IPS-11a (cell line): Measurements from ENCODE around the gene DIPK2B.

Experiments used
- H3K4me3 ChIP-seq: one replicate; pipeline ENCODE4 v1.5.1; 2013; ENCODE audit warnings: low read depth, low read length, control low read depth

DIPK2B gene

DNA sequence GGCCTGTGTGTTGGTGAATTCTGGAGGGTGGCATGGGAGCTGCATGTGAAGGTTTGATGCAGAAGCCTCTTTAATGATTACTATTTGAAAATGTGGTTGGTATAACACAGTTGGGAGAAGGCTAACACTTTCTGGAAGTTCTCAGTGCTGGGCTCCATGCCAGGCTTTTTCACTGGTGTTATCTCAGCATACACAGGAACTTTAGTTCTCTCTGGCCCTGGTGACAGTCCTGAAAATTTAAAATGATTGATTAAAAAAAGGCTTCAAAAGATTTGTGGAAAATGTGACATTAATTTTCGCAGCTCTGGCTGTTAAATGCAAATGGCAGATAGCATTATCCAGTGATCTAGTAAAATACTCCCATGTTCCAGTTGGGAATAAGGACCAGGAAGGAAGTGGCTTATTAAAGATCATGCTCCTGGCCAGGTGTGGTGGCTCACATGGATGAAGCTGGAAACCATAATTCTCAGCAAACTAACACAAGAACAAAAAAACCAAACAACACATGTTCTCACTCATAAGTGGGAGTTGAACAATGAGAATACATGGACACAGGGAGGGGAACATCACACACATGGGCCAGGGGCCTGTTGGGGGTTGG, 36.6 kb downstream of the DIPK2B start:
- no peak overlapping the region for H3K4me3 ChIP-seq

DNA sequence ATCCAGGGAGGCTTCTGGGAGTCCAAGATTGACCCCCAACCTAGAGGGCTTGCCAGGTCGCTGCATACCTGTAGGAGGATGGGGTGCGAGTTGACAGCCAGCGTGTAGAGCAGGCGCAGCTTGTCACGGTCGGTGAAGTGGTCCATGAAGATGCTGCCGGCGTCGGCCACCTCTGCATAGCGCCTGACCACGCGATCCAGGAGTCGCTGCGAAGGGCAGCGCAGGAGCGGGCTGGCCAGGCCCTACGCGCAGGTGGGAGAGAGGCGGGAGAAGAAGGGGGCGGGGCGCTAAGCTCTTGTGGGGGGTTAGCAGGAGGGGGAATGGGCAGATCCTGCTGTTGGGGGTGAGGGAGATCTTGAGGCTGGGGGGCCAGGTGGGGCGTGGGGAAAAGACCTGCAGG, 43.0 kb downstream of the DIPK2B start:
- no peak overlapping the region for H3K4me3 ChIP-seq

DNA sequence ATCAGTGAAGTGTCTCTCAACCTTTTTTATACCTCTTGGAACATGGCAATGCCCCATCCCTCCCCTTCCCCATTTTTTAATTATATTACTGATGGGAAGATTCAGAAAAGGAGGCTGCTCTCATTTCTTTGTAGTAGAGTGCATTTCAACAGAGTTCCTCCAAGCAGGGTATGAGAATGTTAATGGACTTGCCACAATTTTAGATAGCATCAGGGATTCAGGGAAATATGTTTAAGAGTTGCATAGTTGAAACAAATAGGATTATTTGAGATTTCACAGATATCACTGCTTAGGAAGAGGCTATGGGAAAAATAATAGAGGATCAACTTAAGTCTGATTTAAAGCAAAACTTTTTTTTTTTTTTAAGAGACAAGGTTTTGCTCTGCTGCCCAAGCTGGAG, 46.2 kb downstream of the DIPK2B start:
- no peak overlapping the region for H3K4me3 ChIP-seq

DNA sequence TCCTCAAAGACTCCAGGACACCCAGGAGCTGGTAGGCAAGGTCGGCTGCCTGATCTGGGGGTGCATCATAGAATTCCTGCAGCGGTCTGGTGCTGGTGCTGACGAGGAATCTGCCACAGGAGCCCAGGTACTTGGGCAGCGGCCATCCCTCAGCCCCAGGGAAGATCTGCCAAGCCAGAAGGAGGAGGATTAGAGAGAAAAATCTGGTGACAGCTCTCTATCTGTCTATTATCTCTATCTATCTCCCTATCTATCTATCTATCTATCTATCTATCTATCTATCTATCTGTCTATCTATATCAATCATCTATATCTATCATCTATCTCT, 46.7 kb downstream of the DIPK2B start:
- H3K4me3 ChIP-seq, result no peak overlapping the region
